Tibial artery (tissue), 4 donors: ENCODE measurements around the gene RCSD1.

Source experiments
- DNase-seq, 2 donors: peaks; one replicate each; pipeline ENCODE4 v3.0.0-alpha.2; 2019
- H3K27ac ChIP-seq, 2 donors: fragments of 200-600 bp; sonication (generic) in 1 of 2; 1 replicate in 1 of 2; 2 replicates in 1 of 2; pipeline ENCODE4 v1.5.1; 2018 to 2019; ENCODE audit warnings: mild to moderate bottlenecking in 1 of 2
- H3K27me3 ChIP-seq, 2 donors: fragments of 200-600 bp; sonication (generic) in 1 of 2; one replicate each; pipeline versions ENCODE4 v1.5.1 to v1.6.0; 2016 to 2019
- H3K36me3 ChIP-seq, 3 donors: fragments of 200-600 bp; sonication (generic) in 2 of 3; one replicate each; pipeline ENCODE4 v1.5.1; 2016 to 2019; ENCODE audit warnings: mild to moderate bottlenecking in 2 of 3
- H3K4me1 ChIP-seq, 4 donors: fragments of 200-600 bp; sonication (generic) in 2 of 4; 1 replicate in 3 of 4; 2 replicates in 1 of 4; pipeline ENCODE4 v1.5.1; 2016 to 2019
- H3K4me3 ChIP-seq, 2 donors: fragments of 200-600 bp; sonication (generic) in 1 of 2; 1 replicate in 1 of 2; 2 replicates in 1 of 2; pipeline ENCODE4 v1.5.1; 2018 to 2019; ENCODE audit warnings: mild to moderate bottlenecking in 2 of 2
- H3K9me3 ChIP-seq, 3 donors: fragments of 200-600 bp; sonication (generic) in 1 of 3; one replicate each; pipeline ENCODE4 v1.5.1; 2016 to 2019
- CTCF ChIP-seq, 2 experiments: fragments of 200-600 bp in 1 of 2; fragments of 450-650 bp in 1 of 2; IDR thresholded peaks; one replicate each; pipeline ENCODE4 v1.5.1; 2017 to 2019; ENCODE audit warnings: antibody characterized with exemption in 2 of 2, mild to moderate bottlenecking in 1 of 2, moderate library complexity in 1 of 2
- intact Hi-C: fragments of 100-400 bp; cut with DNase I; formaldehyde crosslinking; loops from one replicate; pipeline ENCODE4 v1.15.0; 2023; ENCODE audit warnings: low total_unique reads

The RCSD1 gene

GRCh38 chr1:167695756-167696561 lies 65.9 kb downstream of the RCSD1 start:
- no peaks in the 10 kb centered on the region for H3K9me3 ChIP-seq
- TF ChIP-seq CTCF (IDR thresholded peaks at IDR 0.05): no peak
- no peak overlapping the region for H3K4me3 ChIP-seq
- no peak overlapping the region for H3K27ac ChIP-seq
- intact Hi-C loops: no loop called here
- DNase-seq: no peak
- peaks cover 0 to 19% (median 12%) of the 10 kb centered on the region in 4 donors for H3K4me1 ChIP-seq
- H3K27me3 ChIP-seq: no peaks in the 10 kb centered on the region
- H3K36me3 ChIP-seq: peaks cover 0 to 31% (median 0%) of the 10 kb centered on the region in 3 donors

GRCh38 chr1:167697667-167698141 lies 67.7 kb downstream of the RCSD1 start:
- DNase-seq: peak; percentile 66 to 86
- intact Hi-C loops: no loop called here

GRCh38 chr1:167698313-167698712 lies 68.3 kb downstream of the RCSD1 start:
- TF ChIP-seq CTCF (IDR thresholded peaks at IDR 0.05): no peak
- Histone ChIP-seq H3K27me3 (no peaks in the 10 kb centered on the region), H3K9me3 (no peaks in the 10 kb centered on the region), H3K4me3 (no peak overlapping the region), H3K4me1 (peaks cover 0 to 24% (median 12%) of the 10 kb centered on the region in 4 donors), H3K36me3 (peaks cover 0 to 31% (median 0%) of the 10 kb centered on the region in 3 donors), H3K27ac (no peak overlapping the region)
- DNase-seq: no peak
- intact Hi-C loops: no loop called here

More at GRCh38 chr1:167697667-167698141, 67.7 kb downstream of the RCSD1 start:
- Histone ChIP-seq H3K27me3 (no peaks in the 10 kb centered on the region), H3K4me3 (no peak overlapping the region), H3K4me1 (peaks cover 0 to 24% (median 12%) of the 10 kb centered on the region in 4 donors), H3K36me3 (peaks cover 0 to 31% (median 0%) of the 10 kb centered on the region in 3 donors), H3K9me3 (no peaks in the 10 kb centered on the region), H3K27ac (peak overlapping the region; percentile 24 to 50)
- TF ChIP-seq CTCF (IDR thresholded peaks at IDR 0.05): no peak

GRCh38 chr1:167701510-167701909 lies 71.5 kb downstream of the RCSD1 start:
- H3K27me3 ChIP-seq: no peaks in the 10 kb centered on the region
- H3K9me3 ChIP-seq: no peaks in the 10 kb centered on the region
- TF ChIP-seq CTCF (IDR thresholded peaks at IDR 0.05): no peak
- intact Hi-C loops: no loop called here
- no peak for DNase-seq
- H3K4me3 ChIP-seq: no peak overlapping the region
- peaks cover 0 to 24% (median 5%) of the 10 kb centered on the region in 3 donors for H3K36me3 ChIP-seq
- no peak overlapping the region for H3K27ac ChIP-seq
- peaks cover 0 to 24% (median 12%) of the 10 kb centered on the region in 4 donors for H3K4me1 ChIP-seq

- DNase-seq: no peak
These were observed 73.5 kb downstream of the RCSD1 start for GRCh38 chr1:167703557-167703956.

More at GRCh38 chr1:167703557-167703956, 73.5 kb downstream of the RCSD1 start:
- Histone ChIP-seq H3K27ac (no peak overlapping the region), H3K4me1 (peaks cover 0 to 12% (median 0%) of the 10 kb centered on the region in 4 donors), H3K27me3 (no peaks in the 10 kb centered on the region), H3K9me3 (no peaks in the 10 kb centered on the region), H3K4me3 (no peak overlapping the region), H3K36me3 (peaks cover 0 to 10% (median 5%) of the 10 kb centered on the region in 3 donors)
- TF ChIP-seq CTCF (IDR thresholded peaks at IDR 0.05): no peak
- intact Hi-C loops: no loop called here
